ENCODE data around the gene GTSF1L.
"Not testable (repeated sequence)": the region's sequence is repeated elsewhere in the genome, so short reads cannot be mapped to it uniquely, and the experiment has no call there.

DNA sequence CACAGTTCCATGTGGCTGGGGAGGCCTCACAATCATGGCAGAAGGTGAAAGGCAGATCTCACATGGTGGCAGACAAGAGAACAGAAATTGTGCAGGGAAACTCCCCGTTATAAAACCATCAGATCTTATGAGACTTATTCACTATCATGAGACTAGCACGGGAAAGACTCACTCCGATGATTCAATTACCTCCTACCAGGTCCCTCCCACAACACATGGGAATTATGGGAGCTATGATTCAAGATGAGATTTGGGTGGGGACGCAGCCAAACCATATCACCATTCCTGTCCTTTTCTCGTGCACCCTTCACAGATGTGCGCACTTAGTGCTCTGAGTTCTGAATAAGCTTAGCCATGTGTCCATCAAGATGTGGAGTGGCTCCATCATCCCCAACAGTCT, 31.1 kb upstream of the GTSF1L start:
- TF ChIP-seq, protein P1, sequence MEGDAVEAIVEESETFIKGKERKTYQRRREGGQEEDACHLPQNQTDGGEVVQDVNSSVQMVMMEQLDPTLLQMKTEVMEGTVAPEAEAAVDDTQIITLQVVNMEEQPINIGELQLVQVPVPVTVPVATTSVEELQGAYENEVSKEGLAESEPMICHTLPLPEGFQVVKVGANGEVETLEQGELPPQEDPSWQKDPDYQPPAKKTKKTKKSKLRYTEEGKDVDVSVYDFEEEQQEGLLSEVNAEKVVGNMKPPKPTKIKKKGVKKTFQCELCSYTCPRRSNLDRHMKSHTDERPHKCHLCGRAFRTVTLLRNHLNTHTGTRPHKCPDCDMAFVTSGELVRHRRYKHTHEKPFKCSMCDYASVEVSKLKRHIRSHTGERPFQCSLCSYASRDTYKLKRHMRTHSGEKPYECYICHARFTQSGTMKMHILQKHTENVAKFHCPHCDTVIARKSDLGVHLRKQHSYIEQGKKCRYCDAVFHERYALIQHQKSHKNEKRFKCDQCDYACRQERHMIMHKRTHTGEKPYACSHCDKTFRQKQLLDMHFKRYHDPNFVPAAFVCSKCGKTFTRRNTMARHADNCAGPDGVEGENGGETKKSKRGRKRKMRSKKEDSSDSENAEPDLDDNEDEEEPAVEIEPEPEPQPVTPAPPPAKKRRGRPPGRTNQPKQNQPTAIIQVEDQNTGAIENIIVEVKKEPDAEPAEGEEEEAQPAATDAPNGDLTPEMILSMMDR (IDR thresholded peaks at IDR 0.05): not testable (repeated sequence)
- not testable (repeated sequence) for TF ChIP-seq EP300, POLR2AphosphoS5, POLR2A (IDR thresholded peaks at IDR 0.05)

Data from upper lobe of left lung (tissue), 4 donors.